ENCODE data around the gene AGPAT3. TPM values are rescaled to one million over a fixed set of nuclear protein-coding genes. Genes with fewer than 3 reads are reported as not detected.

Gene AGPAT3
- total and polyA plus RNA-seq, 7 experiments from 2014 or later: 11.4 to 121 (median 62.5) TPM

DNA sequence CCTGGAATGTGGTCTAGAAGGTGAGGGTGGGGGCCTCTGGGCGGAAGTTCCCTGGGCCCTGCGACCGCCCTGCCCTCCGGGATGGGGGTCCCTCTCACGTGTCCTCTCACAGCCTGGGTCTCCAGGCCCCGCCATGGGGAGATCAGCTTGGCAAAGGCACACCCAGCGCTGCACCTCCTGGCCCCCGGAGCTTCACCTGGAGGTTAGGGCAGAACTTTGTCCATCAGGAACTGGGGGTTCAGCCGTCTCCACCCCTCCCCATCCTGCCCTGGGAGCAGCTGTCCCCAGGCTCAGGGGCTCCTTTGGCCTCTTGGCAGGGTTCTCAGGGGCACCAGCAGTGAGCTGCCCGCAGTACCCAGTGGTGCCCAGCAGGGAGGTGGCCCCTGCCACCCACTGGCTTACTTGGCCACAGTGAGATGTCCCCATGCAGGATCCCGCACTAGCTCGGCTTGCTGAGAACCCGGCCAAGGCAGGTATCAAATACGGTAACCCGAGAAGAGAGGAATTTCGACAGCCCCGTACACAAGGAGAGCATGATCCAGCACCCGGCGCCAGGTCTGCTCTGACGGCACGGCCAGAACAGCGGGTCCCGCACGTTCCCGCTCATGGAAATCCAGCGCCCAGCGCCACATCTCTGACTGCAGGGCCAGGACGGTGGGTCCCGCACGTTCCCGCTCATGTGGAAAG is 38.9 kb upstream of the AGPAT3 start:
- ATAC-seq (no peak), DNase-seq (no peak)
- Histone ChIP-seq H3K9me3 (ENCODE audit: control insufficient read depth in 2 of 3, low read length in 3 of 3) (no peaks in the 10 kb centered on the region), H3K27me3 (ENCODE audit: control insufficient read depth in 2 of 2, insufficient read depth in 2 of 2, low read length in 2 of 2) (no peaks in the 10 kb centered on the region), H3K4me1 (ENCODE audit: control insufficient read depth in 2 of 2, insufficient read depth in 2 of 2, low read length in 2 of 2) (no peaks in the 10 kb centered on the region), H3K36me3 (ENCODE audit: control insufficient read depth in 2 of 3, insufficient read depth in 3 of 3, low read length in 3 of 3) (no peaks in the 10 kb centered on the region), H3K27ac (ENCODE audit: low read depth, low read length) (no peak overlapping the region), H3K4me3 (ENCODE audit: low read length) (no peak overlapping the region)
- ChIA-PET CTCF (interaction anchor here (0.7 kb wide), 1 partner anchor 654 kb away, joined by 3 read pairs; no protein-coding TSS in a partner anchor), POLR2A (no interaction called here)
- H3K9me3 Mint-ChIP-seq: no peaks in the 10 kb centered on the region
- no peak overlapping the region for H3K4me3 Mint-ChIP-seq
- peaks cover 0 to 26% (median 0%) of the 10 kb centered on the region in 5 donors for H3K27me3 Mint-ChIP-seq
- H3K27ac Mint-ChIP-seq: no peak overlapping the region
- intact Hi-C loops (cut with micrococcal nuclease): no loop called here
- H3K36me3 Mint-ChIP-seq: no peaks in the 10 kb centered on the region
- H3K4me1 Mint-ChIP-seq: peaks cover 0 to 3% (median 0%) of the 10 kb centered on the region in 7 donors

DNA sequence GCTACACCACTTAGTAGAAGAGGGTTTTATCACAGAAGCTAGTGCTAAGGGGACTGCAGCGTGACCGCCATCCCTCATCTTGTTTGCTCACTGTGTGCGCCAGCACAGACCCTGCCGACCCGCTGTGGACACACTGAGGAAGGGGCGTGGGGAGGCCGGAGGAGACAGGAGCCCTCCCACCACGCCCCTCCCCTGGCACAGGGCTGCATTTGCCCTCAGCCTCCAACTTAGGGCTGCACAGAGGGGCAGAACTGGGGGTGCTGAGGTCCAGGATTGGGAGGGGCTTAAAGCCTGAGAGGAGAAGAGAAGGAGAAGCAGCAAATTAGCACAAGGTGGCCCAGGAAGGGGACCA is 38.4 kb upstream of the AGPAT3 start:
- Mint-ChIP-seq H3K36me3 (no peaks in the 10 kb centered on the region), H3K4me1 (peaks cover 0 to 3% (median 0%) of the 10 kb centered on the region in 7 donors), H3K4me3 (no peak overlapping the region), H3K27me3 (peaks cover 0 to 26% (median 0%) of the 10 kb centered on the region in 5 donors), H3K27ac (no peak overlapping the region), H3K9me3 (no peaks in the 10 kb centered on the region)
- ChIA-PET CTCF (interaction anchor here (0.7 kb wide), 1 partner anchor 653 kb away, joined by 3 read pairs; no protein-coding TSS in a partner anchor), POLR2A (no interaction called here)
- intact Hi-C loops (cut with micrococcal nuclease): no loop called here
- DNase-seq (no peak), ATAC-seq (no peak)
- no peaks in the 10 kb centered on the region for H3K27me3 ChIP-seq (ENCODE audit: control insufficient read depth in 2 of 2, insufficient read depth in 2 of 2, low read length in 2 of 2)
- H3K4me1 ChIP-seq (ENCODE audit: control insufficient read depth in 2 of 2, insufficient read depth in 2 of 2, low read length in 2 of 2): no peaks in the 10 kb centered on the region
- no peak overlapping the region for H3K27ac ChIP-seq (ENCODE audit: low read depth, low read length)
- H3K36me3 ChIP-seq (ENCODE audit: control insufficient read depth in 2 of 3, insufficient read depth in 3 of 3, low read length in 3 of 3): no peaks in the 10 kb centered on the region
- no peaks in the 10 kb centered on the region for H3K9me3 ChIP-seq (ENCODE audit: control insufficient read depth in 2 of 3, low read length in 3 of 3)
- H3K4me3 ChIP-seq (ENCODE audit: low read length): no peak overlapping the region

DNA sequence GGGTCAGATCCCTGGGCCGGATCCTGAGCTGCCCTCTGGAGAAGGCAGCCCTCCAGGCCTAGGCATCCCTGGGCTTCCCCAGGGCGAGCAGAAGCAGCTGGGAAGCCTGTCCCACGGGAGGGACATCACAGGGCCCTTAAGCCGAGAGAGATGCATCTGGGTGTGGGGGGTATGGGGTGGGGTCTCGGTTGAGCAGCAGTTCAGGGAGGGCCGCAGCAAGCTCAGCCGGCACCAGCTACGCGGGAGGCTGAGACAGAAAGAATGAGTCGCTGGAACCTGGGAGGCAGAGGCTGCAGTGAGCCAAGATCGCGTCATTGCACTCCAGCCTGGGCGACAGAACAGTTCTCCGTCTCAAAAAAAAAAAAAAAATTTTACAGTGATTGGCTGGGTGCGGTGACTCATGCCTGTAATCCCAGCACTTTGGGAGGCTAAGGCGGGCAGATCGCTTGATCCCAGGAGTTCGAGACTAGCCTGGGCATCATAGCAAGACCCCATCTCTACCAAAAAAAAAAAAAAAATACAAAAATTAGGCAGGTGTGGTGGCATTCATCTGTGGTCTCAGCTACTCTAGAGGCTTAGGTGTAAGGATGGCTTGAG is 37.9 kb upstream of the AGPAT3 start:
- H3K9me3 Mint-ChIP-seq: no peaks in the 10 kb centered on the region
- ChIA-PET POLR2A (no interaction called here), CTCF (no interaction called here)
- peaks cover 0 to 26% (median 0%) of the 10 kb centered on the region in 5 donors for H3K27me3 Mint-ChIP-seq
- peaks cover 0 to 3% (median 0%) of the 10 kb centered on the region in 7 donors for H3K4me1 Mint-ChIP-seq
- no peaks in the 10 kb centered on the region for H3K9me3 ChIP-seq (ENCODE audit: control insufficient read depth in 2 of 3, low read length in 3 of 3)
- H3K4me1 ChIP-seq (ENCODE audit: control insufficient read depth in 2 of 2, insufficient read depth in 2 of 2, low read length in 2 of 2): no peaks in the 10 kb centered on the region
- H3K27ac ChIP-seq (ENCODE audit: low read depth, low read length): no peak overlapping the region
- no peaks in the 10 kb centered on the region for H3K36me3 Mint-ChIP-seq
- DNase-seq (no peak), ATAC-seq (no peak)
- H3K4me3 ChIP-seq (ENCODE audit: low read length): no peak overlapping the region
- H3K4me3 Mint-ChIP-seq: no peak overlapping the region
- H3K36me3 ChIP-seq (ENCODE audit: control insufficient read depth in 2 of 3, insufficient read depth in 3 of 3, low read length in 3 of 3): no peaks in the 10 kb centered on the region
- H3K27me3 ChIP-seq (ENCODE audit: control insufficient read depth in 2 of 2, insufficient read depth in 2 of 2, low read length in 2 of 2): no peaks in the 10 kb centered on the region
- no peak overlapping the region for H3K27ac Mint-ChIP-seq
- intact Hi-C loops (cut with micrococcal nuclease): no loop called here

DNA sequence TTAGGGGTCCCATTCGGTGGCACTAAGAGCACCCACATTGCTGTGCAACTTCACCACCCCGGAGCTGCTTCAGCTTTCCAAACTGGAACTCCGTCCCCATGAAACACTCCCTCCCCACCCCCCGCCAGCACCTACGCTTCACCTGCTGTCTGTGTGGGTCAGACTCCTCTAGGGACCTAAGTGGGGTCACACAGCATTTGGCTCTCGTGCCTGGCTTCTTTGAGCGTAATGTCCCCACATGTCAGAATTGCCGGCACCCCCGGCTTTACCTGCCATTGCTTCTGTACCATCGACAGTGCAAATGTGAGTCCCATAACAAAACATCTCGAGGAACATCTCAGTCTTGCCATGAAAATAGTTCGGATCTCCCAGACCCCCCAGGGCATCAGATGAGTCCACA is 35.9 kb upstream of the AGPAT3 start:
- DNase-seq (no peak), ATAC-seq (no peak)
- H3K36me3 Mint-ChIP-seq: no peaks in the 10 kb centered on the region
- no peaks in the 10 kb centered on the region for H3K27me3 ChIP-seq (ENCODE audit: control insufficient read depth in 2 of 2, insufficient read depth in 2 of 2, low read length in 2 of 2)
- no peak overlapping the region for H3K4me3 ChIP-seq (ENCODE audit: low read length)
- H3K4me1 ChIP-seq (ENCODE audit: control insufficient read depth in 2 of 2, insufficient read depth in 2 of 2, low read length in 2 of 2): no peaks in the 10 kb centered on the region
- peaks cover 0 to 32% (median 6%) of the 10 kb centered on the region in 5 donors for H3K27me3 Mint-ChIP-seq
- no peak overlapping the region for H3K27ac ChIP-seq (ENCODE audit: low read depth, low read length)
- H3K4me3 Mint-ChIP-seq: no peak overlapping the region
- H3K9me3 Mint-ChIP-seq: peaks cover 0 to 3% (median 0%) of the 10 kb centered on the region in 11 donors
- intact Hi-C loops (cut with micrococcal nuclease): no loop called here
- H3K9me3 ChIP-seq (ENCODE audit: control insufficient read depth in 2 of 3, low read length in 3 of 3): no peaks in the 10 kb centered on the region
- H3K4me1 Mint-ChIP-seq: peaks cover 0 to 3% (median 0%) of the 10 kb centered on the region in 7 donors
- ChIA-PET POLR2A (no interaction called here), CTCF (no interaction called here)
- no peaks in the 10 kb centered on the region for H3K36me3 ChIP-seq (ENCODE audit: control insufficient read depth in 2 of 3, insufficient read depth in 3 of 3, low read length in 3 of 3)
- no peak overlapping the region for H3K27ac Mint-ChIP-seq

DNA sequence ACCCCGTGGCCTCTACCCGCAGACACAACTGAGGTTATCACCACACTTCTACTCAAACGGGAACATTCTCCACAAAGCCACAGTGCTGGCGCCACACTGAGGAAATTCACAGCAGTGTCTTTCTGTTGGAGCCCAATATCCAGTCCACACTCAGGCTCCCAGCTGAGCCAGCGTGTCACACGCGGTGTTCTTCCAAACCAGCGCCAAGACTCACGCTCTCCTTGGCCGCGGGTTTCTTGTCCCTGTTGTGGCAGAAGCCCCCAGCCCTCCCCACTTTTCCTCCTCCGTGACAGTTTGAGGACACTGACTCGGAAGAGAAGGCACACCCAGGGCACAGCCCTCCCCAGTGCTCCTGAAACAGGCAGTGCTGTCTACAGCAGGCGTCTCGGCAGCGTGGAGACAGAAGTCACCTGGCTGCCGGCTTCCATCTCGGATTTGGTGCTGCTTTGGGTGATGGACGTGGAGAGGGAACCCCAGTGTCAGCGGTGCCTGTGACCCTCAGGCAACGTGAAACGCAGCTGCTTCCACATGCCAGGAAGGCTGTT is 35.4 kb upstream of the AGPAT3 start:
- no peaks in the 10 kb centered on the region for H3K36me3 ChIP-seq (ENCODE audit: control insufficient read depth in 2 of 3, insufficient read depth in 3 of 3, low read length in 3 of 3)
- ATAC-seq (peak; percentile 45), DNase-seq (no peak)
- H3K27me3 Mint-ChIP-seq: peaks cover 3 to 34% (median 8%) of the 10 kb centered on the region in 5 donors
- no peaks in the 10 kb centered on the region for H3K27me3 ChIP-seq (ENCODE audit: control insufficient read depth in 2 of 2, insufficient read depth in 2 of 2, low read length in 2 of 2)
- no peak overlapping the region for H3K4me3 Mint-ChIP-seq
- no peaks in the 10 kb centered on the region for H3K9me3 ChIP-seq (ENCODE audit: control insufficient read depth in 2 of 3, low read length in 3 of 3)
- CTCF ChIA-PET: no interaction called here
- H3K27ac Mint-ChIP-seq: no peak overlapping the region
- no peaks in the 10 kb centered on the region for H3K4me1 ChIP-seq (ENCODE audit: control insufficient read depth in 2 of 2, insufficient read depth in 2 of 2, low read length in 2 of 2)
- peaks cover 0 to 3% (median 0%) of the 10 kb centered on the region in 11 donors for H3K9me3 Mint-ChIP-seq
- POLR2A ChIA-PET: no interaction called here
- intact Hi-C loops (cut with micrococcal nuclease): no loop called here
- no peak overlapping the region for H3K4me3 ChIP-seq (ENCODE audit: low read length)
- H3K27ac ChIP-seq (ENCODE audit: low read depth, low read length): no peak overlapping the region
- H3K36me3 Mint-ChIP-seq: no peaks in the 10 kb centered on the region
- H3K4me1 Mint-ChIP-seq: peaks cover 0 to 4% (median 0%) of the 10 kb centered on the region in 7 donors

DNA sequence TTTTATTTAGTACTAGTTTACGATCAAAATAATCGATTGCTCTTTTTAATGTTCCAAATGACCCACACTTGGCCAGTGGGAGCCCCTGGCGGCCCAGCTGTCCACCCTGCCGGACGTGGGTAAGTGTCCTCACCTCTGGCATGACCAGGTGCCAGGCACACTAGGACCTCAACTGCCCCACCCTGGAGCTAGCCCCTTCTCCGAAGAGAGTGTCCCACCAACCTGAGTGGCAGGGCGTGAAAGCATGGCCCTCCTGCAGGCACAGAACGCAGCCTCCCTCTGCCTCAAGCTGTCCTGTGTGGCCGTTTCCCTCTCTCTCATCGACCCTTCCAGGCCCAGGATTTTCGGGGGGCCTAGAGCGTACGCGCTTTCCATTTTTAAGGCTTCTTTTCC is 32.9 kb upstream of the AGPAT3 start:
- no peak overlapping the region for H3K4me3 Mint-ChIP-seq
- H3K27me3 Mint-ChIP-seq: peaks cover 25 to 51% (median 26%) of the 10 kb centered on the region in 5 donors
- POLR2A ChIA-PET: no interaction called here
- H3K36me3 ChIP-seq (ENCODE audit: control insufficient read depth in 2 of 3, insufficient read depth in 3 of 3, low read length in 3 of 3): no peaks in the 10 kb centered on the region
- peak overlapping the region in 1 of 9 donors; percentile 60 for H3K27ac Mint-ChIP-seq
- no peaks in the 10 kb centered on the region for H3K4me1 ChIP-seq (ENCODE audit: control insufficient read depth in 2 of 2, insufficient read depth in 2 of 2, low read length in 2 of 2)
- intact Hi-C loops (cut with micrococcal nuclease): no loop called here
- H3K9me3 Mint-ChIP-seq: peaks cover 0 to 3% (median 0%) of the 10 kb centered on the region in 11 donors
- no peak overlapping the region for H3K27ac ChIP-seq (ENCODE audit: low read depth, low read length)
- CTCF ChIA-PET: interaction anchor here (0.6 kb wide), 1 partner anchor 20 kb away, joined by 3 read pairs; no protein-coding TSS in a partner anchor
- no peaks in the 10 kb centered on the region for H3K9me3 ChIP-seq (ENCODE audit: control insufficient read depth in 2 of 3, low read length in 3 of 3)
- H3K27me3 ChIP-seq (ENCODE audit: control insufficient read depth in 2 of 2, insufficient read depth in 2 of 2, low read length in 2 of 2): no peaks in the 10 kb centered on the region
- ATAC-seq: no peak
- DNase-seq: no peak
- H3K4me3 ChIP-seq (ENCODE audit: low read length): no peak overlapping the region
- H3K4me1 Mint-ChIP-seq: peaks cover 0 to 12% (median 4%) of the 10 kb centered on the region in 7 donors
- H3K36me3 Mint-ChIP-seq: no peaks in the 10 kb centered on the region
